Esophagus (tissue), 2 donors: Measurements from ENCODE around the gene IGF2BP1. TPM values are rescaled to one million over a fixed set of nuclear protein-coding genes. Genes with fewer than 3 reads are reported as not detected.
"Not testable (repeated sequence)": the region's sequence is repeated elsewhere in the genome, so short reads cannot be mapped to it uniquely, and the experiment has no call there.

Experiments
- H3K27ac ChIP-seq, 2 donors: one replicate each; pipeline ENCODE4 v1.5.1; 2013; ENCODE audit warnings: low read depth in 2 of 2, mild to moderate bottlenecking in 2 of 2, inconsistent platforms in 1 of 2, low read length in 1 of 2, moderate library complexity in 1 of 2
- H3K27me3 ChIP-seq, 2 donors: one replicate each; pipeline ENCODE4 v1.6.1; 2013; ENCODE audit warnings: low read length in 2 of 2, control low read depth in 1 of 2, mild to moderate bottlenecking in 1 of 2; ENCODE audit not compliant: insufficient read depth in 2 of 2, control insufficient read depth in 1 of 2
- H3K36me3 ChIP-seq, 2 donors: one replicate each; pipeline ENCODE4 v1.6.1; 2013; ENCODE audit warnings: low read length in 1 of 2; ENCODE audit not compliant: control insufficient read depth in 2 of 2, insufficient read depth in 2 of 2
- H3K4me1 ChIP-seq, 2 donors: one replicate each; pipeline ENCODE4 v1.6.1; 2013; ENCODE audit warnings: low read length in 1 of 2; ENCODE audit not compliant: control insufficient read depth in 2 of 2, insufficient read depth in 2 of 2
- H3K4me3 ChIP-seq, 2 donors: one replicate each; pipeline ENCODE4 v1.5.1; 2013; ENCODE audit warnings: low read length in 2 of 2, mild to moderate bottlenecking in 2 of 2, low read depth in 1 of 2, moderate library complexity in 1 of 2
- H3K9me3 ChIP-seq, 2 donors: one replicate each; pipeline ENCODE4 v1.6.1; 2013; ENCODE audit warnings: mild to moderate bottlenecking in 2 of 2, low read depth in 1 of 2, low read length in 1 of 2, moderate library complexity in 1 of 2; ENCODE audit not compliant: control insufficient read depth in 2 of 2, insufficient read depth in 1 of 2
- WGBS, 2 donors: extraction: QIAGEN DNeasy Blood & Tissue Kit; methylation state at CpG; one replicate each; pipeline ENCODE4 v1.1.7; 2013; 5-methylcytosine and 5-hydroxymethylcytosine counted together
- polyA plus RNA-seq, 2 donors: library from polyadenylated mRNA; stranded (reverse); fragments of 200-250 nt; gene quantifications; one replicate each; pipeline ENCODE4 v1.2.3, GENCODE V29; 2013
- donor health status: healthy with polysubstance abuse.
- donor health status: Bipolar disorder and iron deficiency.

The IGF2BP1 gene
- polyA plus RNA-seq, 2 donors = 0.01 TPM; not detected in 1

- H3K27me3 ChIP-seq = peaks cover 0 to 12% of the 10 kb centered on the region in 2 donors
- H3K4me1 ChIP-seq = no peaks in the 10 kb centered on the region
- H3K9me3 ChIP-seq = no peaks in the 10 kb centered on the region
- 84 to 85% methylated on average over 4 of the region's 4 CpGs for WGBS, 2 donors
- no peak overlapping the region for H3K4me3 ChIP-seq
- no peaks in the 10 kb centered on the region for H3K36me3 ChIP-seq
- H3K27ac ChIP-seq = no peak overlapping the region
These were observed 21.0 kb downstream of the IGF2BP1 start for GRCh38 chr17:49018116-49018612.

DNA sequence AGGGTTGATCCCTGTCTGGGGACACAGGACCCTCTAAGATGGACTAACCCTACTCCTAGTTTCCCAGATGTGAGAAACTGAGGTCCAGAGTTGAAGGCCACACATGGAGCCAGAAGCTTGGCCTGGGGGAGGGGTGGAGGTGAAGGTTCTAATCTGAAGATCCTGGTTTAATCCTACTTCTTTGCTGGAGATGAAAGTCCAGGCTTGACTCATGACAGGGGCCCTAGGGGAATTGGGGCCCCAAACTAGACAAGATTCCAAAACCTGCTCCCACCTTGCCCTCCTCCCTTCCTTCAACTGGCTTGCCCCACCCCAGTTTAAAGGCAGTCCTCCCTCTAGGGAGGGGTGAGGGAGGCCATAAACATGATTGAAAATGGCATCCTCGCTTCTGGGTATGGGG, 21.6 kb downstream of the IGF2BP1 start:
- Histone ChIP-seq H3K27ac (no peak overlapping the region), H3K27me3 (peaks cover 0 to 10% of the 10 kb centered on the region in 2 donors)
- WGBS, 2 donors = 76 to 100% methylated on average over 1 of the region's 1 CpG

GRCh38 chr17:49020609-49021008, 23.4 kb downstream of the IGF2BP1 start:
- no peak overlapping the region for H3K4me3 ChIP-seq
- no peaks in the 10 kb centered on the region for H3K9me3 ChIP-seq
- 79% methylated on average over 8 of the region's 8 CpGs for WGBS, 2 donors
- H3K27ac ChIP-seq = no peak overlapping the region
- no peaks in the 10 kb centered on the region for H3K4me1 ChIP-seq
- peaks cover 0 to 7% of the 10 kb centered on the region in 2 donors for H3K27me3 ChIP-seq
- no peaks in the 10 kb centered on the region for H3K36me3 ChIP-seq

More for the DNA sequence above, 21.6 kb downstream of the IGF2BP1 start:
- Histone ChIP-seq H3K4me1 (no peaks in the 10 kb centered on the region), H3K4me3 (no peak overlapping the region), H3K9me3 (no peaks in the 10 kb centered on the region), H3K36me3 (no peaks in the 10 kb centered on the region)

GRCh38 chr17:49021095-49021767, 24.0 kb downstream of the IGF2BP1 start:
- no peaks in the 10 kb centered on the region for H3K4me1 ChIP-seq
- no peaks in the 10 kb centered on the region for H3K9me3 ChIP-seq
- 49% methylated on average over 5 of the region's 5 CpGs for WGBS, 2 donors
- no peak overlapping the region for H3K27ac ChIP-seq
- H3K36me3 ChIP-seq = no peaks in the 10 kb centered on the region
- H3K4me3 ChIP-seq = no peak overlapping the region
- peaks cover 0 to 3% of the 10 kb centered on the region in 2 donors for H3K27me3 ChIP-seq

DNA sequence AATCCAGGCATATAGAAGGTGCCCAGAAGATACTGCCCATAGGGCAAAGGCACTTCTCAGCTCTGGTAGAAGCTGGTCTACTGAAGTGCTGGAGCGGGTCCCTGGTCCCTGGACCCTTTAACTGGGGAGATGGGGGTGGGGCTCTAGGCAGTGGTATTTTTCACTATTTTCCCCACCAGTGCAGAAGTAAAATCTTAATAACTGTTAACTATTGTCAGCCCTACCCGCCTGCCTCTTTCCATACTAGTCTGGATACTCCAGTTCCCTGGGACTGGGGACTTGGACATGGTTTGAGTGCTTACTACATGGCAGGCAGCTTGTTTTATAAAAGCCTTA, 24.6 kb downstream of the IGF2BP1 start:
- H3K4me3 ChIP-seq = no peak overlapping the region
- H3K9me3 ChIP-seq = no peaks in the 10 kb centered on the region
- H3K27ac ChIP-seq = no peak overlapping the region
- no peaks in the 10 kb centered on the region for H3K36me3 ChIP-seq
- H3K4me1 ChIP-seq = no peaks in the 10 kb centered on the region
- H3K27me3 ChIP-seq = no peaks in the 10 kb centered on the region
- 80 to 88% methylated on average over 2 of the region's 2 CpGs for WGBS, 2 donors

- 59 to 67% methylated on average over 6 of the region's 6 CpGs for WGBS, 2 donors
- Histone ChIP-seq H3K4me3 (no peak overlapping the region), H3K27ac (no peak overlapping the region), H3K9me3 (no peaks in the 10 kb centered on the region), H3K27me3 (no peaks in the 10 kb centered on the region), H3K36me3 (no peaks in the 10 kb centered on the region), H3K4me1 (no peaks in the 10 kb centered on the region)
These were observed 25.3 kb downstream of the IGF2BP1 start for GRCh38 chr17:49022391-49022941.

DNA sequence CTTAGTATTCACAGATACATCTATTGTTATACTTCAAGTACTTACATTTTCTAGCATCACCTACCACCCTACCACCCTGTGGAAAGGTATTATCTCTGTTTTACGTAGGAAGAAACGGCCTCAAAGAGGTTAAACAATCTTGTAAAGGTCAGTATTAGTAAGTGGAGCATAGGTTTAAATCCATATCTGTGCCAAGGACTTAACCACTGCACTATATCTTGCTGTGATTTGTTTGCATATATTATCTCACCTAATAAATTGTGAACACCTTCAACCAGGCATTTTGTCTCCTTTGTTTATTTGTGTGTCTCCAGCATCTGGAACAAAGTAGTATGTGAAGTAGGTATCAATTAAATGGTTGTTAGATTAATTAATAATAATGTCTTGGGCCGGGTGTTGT, 27.3 kb downstream of the IGF2BP1 start:
- H3K36me3 ChIP-seq = no peaks in the 10 kb centered on the region
- H3K4me3 ChIP-seq = no peak overlapping the region
- WGBS, 2 donors = 57 to 72% methylated on average over 3 of the region's 3 CpGs
- no peaks in the 10 kb centered on the region for H3K4me1 ChIP-seq
- no peak overlapping the region for H3K27ac ChIP-seq
- H3K9me3 ChIP-seq = no peaks in the 10 kb centered on the region
- no peaks in the 10 kb centered on the region for H3K27me3 ChIP-seq

DNA sequence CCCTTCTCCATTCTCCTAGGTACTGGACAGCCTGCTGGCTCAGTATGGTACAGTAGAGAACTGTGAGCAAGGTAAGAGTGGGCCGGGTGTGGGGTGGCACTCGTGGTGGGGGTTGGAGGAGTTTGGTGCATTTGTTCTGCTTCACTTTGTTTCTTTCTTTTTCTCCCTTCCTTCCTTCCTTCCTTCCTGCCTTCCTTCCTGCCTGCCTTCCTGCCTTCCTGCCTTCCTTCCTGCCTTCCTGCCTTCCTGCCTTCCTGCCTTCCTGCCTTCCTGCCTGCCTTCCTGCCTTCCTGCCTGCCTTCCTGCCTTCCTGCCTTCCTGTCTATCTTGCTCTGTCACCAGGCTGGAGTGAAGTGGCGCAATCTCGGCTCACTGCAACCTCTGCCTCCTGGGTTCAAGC, 29.3 kb downstream of the IGF2BP1 start:
- whole genome bisulfite sequencing, 2 donors = 82 to 86% methylated on average over 4 of the region's 4 CpGs
- H3K27ac ChIP-seq, H3K36me3 ChIP-seq, H3K27me3 ChIP-seq, H3K4me1 ChIP-seq, H3K4me3 ChIP-seq, H3K9me3 ChIP-seq: not testable (repeated sequence)

DNA sequence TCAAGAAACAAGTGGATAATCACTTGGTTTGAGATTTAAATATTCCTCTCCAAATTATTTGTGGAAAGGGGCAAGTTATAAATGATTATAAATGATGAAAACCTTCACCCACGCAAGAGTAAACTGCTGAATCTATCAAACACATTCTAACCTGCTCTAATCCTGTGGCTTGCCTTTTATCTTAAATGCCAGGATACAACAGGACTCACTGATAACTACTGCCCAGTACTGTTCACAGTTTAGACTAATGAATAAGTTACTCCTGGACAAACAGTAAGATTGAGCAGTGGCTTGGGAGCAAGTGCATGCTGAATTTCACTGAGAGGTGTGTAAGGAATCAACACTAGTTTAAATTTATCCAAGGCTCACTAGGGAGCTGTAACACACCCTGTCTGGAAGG, 31.1 kb downstream of the IGF2BP1 start:
- no peak overlapping the region for H3K27ac ChIP-seq
- H3K4me1 ChIP-seq = no peaks in the 10 kb centered on the region
- H3K27me3 ChIP-seq = no peaks in the 10 kb centered on the region
- no peaks in the 10 kb centered on the region for H3K9me3 ChIP-seq
- H3K36me3 ChIP-seq = no peaks in the 10 kb centered on the region
- H3K4me3 ChIP-seq = no peak overlapping the region
- WGBS, 2 donors = 79 to 84% methylated on average over 1 of the region's 1 CpG

- no peaks in the 10 kb centered on the region for H3K27me3 ChIP-seq
- no peak overlapping the region for H3K4me3 ChIP-seq
- no peaks in the 10 kb centered on the region for H3K36me3 ChIP-seq
- no peaks in the 10 kb centered on the region for H3K4me1 ChIP-seq
- 68 to 77% methylated on average over 3 of the region's 3 CpGs for WGBS, 2 donors
- no peaks in the 10 kb centered on the region for H3K9me3 ChIP-seq
- no peak overlapping the region for H3K27ac ChIP-seq
These were observed 32.6 kb downstream of the IGF2BP1 start for GRCh38 chr17:49029801-49030200.
